ENCODE results near the gene DXO. TPM values are rescaled to one million over a fixed set of nuclear protein-coding genes. Genes with fewer than 3 reads are reported as not detected.

Gene DXO
- total and polyA plus RNA-seq, 2 of the 13 experiments (the other 11 are each of a cell fraction or from before 2014, with no cell fraction given): 18.6 to 26.2 TPM

DNA sequence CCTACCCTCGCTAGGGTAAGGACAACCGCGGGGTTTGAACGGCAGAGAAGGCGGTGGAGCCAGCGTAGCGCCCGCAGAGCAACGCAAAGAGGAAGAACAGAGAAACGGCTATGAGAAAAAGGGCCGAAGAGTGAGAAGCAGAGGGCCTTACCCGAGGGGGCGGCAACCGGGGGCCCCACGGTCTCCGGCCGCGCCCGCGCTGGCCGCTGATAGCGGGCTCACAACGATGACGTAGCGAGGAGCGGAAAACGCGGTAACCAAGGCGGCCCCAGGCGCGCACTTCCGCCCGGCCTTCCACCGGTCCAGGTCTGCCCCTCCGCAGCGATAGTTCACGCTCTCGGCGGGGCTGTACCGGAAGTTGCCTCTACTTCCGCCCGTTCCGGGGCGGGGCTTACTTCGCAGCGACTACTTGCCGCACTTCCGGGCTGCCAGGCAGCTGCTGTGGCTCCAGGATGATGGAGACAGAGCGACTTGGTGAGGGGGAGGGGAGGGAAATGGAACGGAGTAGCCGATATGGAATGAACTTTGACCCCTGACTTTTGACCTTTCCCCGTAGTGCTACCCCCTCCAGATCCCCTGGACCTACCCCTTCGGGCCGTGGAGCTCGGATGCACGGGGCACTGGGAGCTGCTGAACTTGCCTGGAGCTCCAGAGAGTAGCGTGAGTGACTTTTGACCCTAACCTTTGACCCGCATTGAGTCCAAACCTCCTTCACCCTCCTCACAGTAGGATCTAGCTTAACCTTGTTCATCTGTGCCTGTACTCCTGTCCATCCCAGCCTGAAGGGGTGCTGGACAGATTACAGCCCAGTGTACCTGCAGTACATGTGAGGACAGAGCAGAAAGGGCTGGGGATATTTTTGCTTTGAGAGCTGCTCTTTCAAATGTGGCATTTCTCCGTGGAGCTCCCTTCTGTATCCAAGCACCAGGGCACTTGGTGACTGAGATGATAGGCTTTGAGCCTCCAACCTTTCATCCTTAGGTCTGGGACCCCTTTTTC is 12.9 kb downstream of the DXO start, which contains the start of the genes NELFE and SKIC2 (continued):
- TF ChIP-seq UBTF (CRISPR knock-in tag; IDR thresholded peaks at IDR 0.05) (peak; percentile 70; the same call in 1 of the 2 replicates), ZFX (CRISPR knock-in tag; IDR thresholded peaks at IDR 0.05; ENCODE audit: low read depth) (peak; percentile 74), SRY (CRISPR knock-in tag; IDR thresholded peaks at IDR 0.05) (0 out of 2 replicates have a peak, but pooled peaks have one; percentile 40), ELF4 (CRISPR knock-in tag; IDR thresholded peaks at IDR 0.05; ENCODE audit: borderline replicate concordance) (peak; percentile 100), SALL2 (CRISPR knock-in tag; IDR thresholded peaks at IDR 0.05) (peak; percentile 96), DZIP1 (CRISPR knock-in tag; IDR thresholded peaks at IDR 0.05) (no peak), WIZ (CRISPR knock-in tag; IDR thresholded peaks at IDR 0.05) (peak; percentile 83; the same call in 1 of the 2 replicates), TRIM22 (IDR thresholded peaks at IDR 0.05) (no peak), MIER2 (CRISPR knock-in tag; IDR thresholded peaks at IDR 0.05) (no peak; the same call in 1 of the 2 replicates), ZNF616 (CRISPR knock-in tag; IDR thresholded peaks at IDR 0.05; ENCODE audit: low read depth) (no peak), MAX (IDR thresholded peaks at IDR 0.05) (peak; percentile 87; the same call in 1 of the 2 replicates), DPF2 (CRISPR knock-in tag; IDR thresholded peaks at IDR 0.05; ENCODE audit: borderline replicate concordance, low read depth) (0 out of 2 replicates have a peak, but pooled peaks have one; percentile 43), SNAPC5 (CRISPR knock-in tag; IDR thresholded peaks at IDR 0.05; ENCODE audit: borderline replicate concordance) (no peak), ZNF768 (CRISPR knock-in tag; IDR thresholded peaks at IDR 0.05) (no peak), CBX1 (IDR thresholded peaks at IDR 0.05; ENCODE audit: low read depth) (no peak), SNAI1 (CRISPR knock-in tag; IDR thresholded peaks at IDR 0.05; ENCODE audit: borderline replicate concordance) (0 out of 2 replicates have a peak, but pooled peaks have one; percentile 21)
- TF ChIP-seq, protein P1, sequence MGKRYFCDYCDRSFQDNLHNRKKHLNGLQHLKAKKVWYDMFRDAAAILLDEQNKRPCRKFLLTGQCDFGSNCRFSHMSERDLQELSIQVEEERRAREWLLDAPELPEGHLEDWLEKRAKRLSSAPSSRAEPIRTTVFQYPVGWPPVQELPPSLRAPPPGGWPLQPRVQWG (CRISPR knock-in tag; IDR thresholded peaks at IDR 0.05; ENCODE audit: borderline replicate concordance, low read depth): no peak
- TF ChIP-seq, protein P2, sequence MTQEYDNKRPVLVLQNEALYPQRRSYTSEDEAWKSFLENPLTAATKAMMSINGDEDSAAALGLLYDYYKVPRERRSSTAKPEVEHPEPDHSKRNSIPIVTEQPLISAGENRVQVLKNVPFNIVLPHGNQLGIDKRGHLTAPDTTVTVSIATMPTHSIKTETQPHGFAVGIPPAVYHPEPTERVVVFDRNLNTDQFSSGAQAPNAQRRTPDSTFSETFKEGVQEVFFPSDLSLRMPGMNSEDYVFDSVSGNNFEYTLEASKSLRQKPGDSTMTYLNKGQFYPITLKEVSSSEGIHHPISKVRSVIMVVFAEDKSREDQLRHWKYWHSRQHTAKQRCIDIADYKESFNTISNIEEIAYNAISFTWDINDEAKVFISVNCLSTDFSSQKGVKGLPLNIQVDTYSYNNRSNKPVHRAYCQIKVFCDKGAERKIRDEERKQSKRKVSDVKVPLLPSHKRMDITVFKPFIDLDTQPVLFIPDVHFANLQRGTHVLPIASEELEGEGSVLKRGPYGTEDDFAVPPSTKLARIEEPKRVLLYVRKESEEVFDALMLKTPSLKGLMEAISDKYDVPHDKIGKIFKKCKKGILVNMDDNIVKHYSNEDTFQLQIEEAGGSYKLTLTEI (CRISPR knock-in tag; conservative IDR thresholded peaks at IDR 0.05): no peak

Data from HepG2 (cell line).